Neuron (in vitro differentiated cells): ENCODE measurements around the gene GMNC.

ENCODE experiments used
- H2AFZ ChIP-seq: one replicate; pipeline ENCODE4 v1.6.1; 2013; ENCODE audit warnings: low read depth, mild to moderate bottlenecking, inconsistent platforms, low read length, moderate library complexity
- H3K27me3 ChIP-seq: one replicate; pipeline ENCODE4 v1.6.1; 2013; ENCODE audit warnings: low read length; ENCODE audit not compliant: insufficient read depth
- H3K36me3 ChIP-seq: one replicate; pipeline ENCODE4 v1.6.1; 2013; ENCODE audit warnings: low read length; ENCODE audit not compliant: insufficient read depth
- H3K4me1 ChIP-seq: one replicate; pipeline ENCODE4 v1.6.1; 2013; ENCODE audit warnings: low read length; ENCODE audit not compliant: insufficient read depth
- H3K4me3 ChIP-seq: 2 replicates; pipeline ENCODE4 v1.5.1; 2013; ENCODE audit warnings: mild to moderate bottlenecking, low read length, moderate library complexity
- H3K9me3 ChIP-seq: one replicate; pipeline ENCODE4 v1.6.1; 2013; ENCODE audit warnings: low read length

GMNC gene

DNA sequence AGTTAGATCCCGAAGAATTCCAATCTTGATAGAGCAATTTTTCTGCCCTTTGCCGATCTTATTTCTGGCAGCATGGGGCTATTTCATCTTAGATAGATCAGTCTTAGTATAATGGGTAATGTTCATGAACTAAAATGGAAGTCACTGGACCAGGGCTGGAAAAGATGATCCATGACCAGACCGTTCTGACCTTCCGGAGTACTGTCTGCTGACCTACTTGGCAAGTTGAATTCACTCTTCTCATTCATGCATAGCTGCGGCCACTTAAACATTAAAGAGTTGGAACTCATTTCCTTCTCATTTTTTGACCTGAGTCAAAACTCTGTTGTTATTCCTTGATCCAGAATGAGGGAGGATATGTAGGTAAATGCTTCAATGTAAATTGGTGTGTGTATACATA is 32.5 kb downstream of the GMNC start:
- Histone ChIP-seq H2AFZ (no peak overlapping the region), H3K27me3 (no peaks in the 10 kb centered on the region), H3K36me3 (no peaks in the 10 kb centered on the region), H3K9me3 (no peaks in the 10 kb centered on the region), H3K4me3 (no peak overlapping the region), H3K4me1 (no peaks in the 10 kb centered on the region)

DNA sequence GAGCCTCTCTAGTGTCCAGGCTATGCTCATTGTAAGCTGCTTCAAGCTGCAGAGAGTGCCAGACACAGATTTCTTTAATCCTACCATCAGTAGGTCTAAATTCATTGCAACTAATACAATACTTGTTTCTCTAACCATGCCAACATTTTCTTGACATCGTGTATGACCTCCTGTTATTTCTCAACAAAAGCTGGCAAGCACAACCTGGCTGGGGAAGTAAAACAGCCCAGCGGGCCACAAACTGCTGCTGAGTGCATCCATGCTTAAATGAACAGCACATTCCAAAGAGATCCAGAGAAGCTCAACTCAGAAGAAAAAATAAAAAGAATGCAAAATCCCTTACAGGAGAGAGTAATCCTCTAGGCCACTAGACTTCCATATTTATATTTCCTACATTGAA is 36.5 kb downstream of the GMNC start:
- Histone ChIP-seq H3K27me3 (no peaks in the 10 kb centered on the region), H3K4me1 (no peaks in the 10 kb centered on the region)

GRCh38 chr3:190825386-190826016 is 37.0 kb downstream of the GMNC start:
- no peaks in the 10 kb centered on the region for H3K9me3 ChIP-seq
- no peak overlapping the region for H3K4me3 ChIP-seq
- H3K36me3 ChIP-seq: no peaks in the 10 kb centered on the region
- H3K4me1 ChIP-seq: no peaks in the 10 kb centered on the region
- no peaks in the 10 kb centered on the region for H3K27me3 ChIP-seq
- H2AFZ ChIP-seq: no peak overlapping the region

More for the DNA sequence above, 36.5 kb downstream of the GMNC start:
- Histone ChIP-seq H3K9me3 (no peaks in the 10 kb centered on the region), H3K4me3 (no peak overlapping the region), H2AFZ (no peak overlapping the region), H3K36me3 (no peaks in the 10 kb centered on the region)

DNA sequence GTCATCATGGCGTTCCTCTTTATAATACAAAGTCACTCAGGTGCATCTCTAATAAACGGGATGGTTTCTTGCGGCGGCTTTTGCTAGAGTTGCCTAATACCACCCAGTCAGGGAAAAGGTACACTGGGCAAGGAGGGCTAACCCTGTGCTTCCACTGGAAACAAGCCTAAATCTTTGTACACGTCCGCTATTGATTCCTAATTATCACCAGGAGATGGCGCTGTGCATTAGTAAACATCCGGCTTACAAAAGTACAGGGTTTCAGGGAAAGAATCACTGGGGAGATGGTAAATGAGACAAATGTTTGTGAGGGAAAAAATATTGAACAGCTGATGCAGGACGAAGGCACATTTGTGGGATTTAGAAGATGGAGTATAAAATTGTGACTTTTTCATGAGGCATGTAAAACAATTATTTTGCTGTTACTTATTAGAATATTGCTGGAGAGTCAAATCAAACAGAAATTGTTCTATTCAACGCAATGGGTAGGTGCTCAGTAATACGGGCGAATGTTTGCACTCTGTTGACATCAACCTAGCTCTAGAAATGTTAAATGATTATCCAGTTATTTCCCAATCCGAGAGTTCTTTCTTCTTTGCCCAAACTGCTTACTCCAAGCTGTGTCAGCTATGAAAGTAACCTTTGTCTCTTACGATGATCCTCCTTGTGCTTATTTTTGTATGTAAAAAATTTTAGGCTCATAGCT is 50.6 kb downstream of the GMNC start:
- H2AFZ ChIP-seq: no peak overlapping the region
- no peaks in the 10 kb centered on the region for H3K27me3 ChIP-seq
- no peaks in the 10 kb centered on the region for H3K4me1 ChIP-seq
- H3K4me3 ChIP-seq: no peak overlapping the region
- H3K9me3 ChIP-seq: no peaks in the 10 kb centered on the region
- H3K36me3 ChIP-seq: no peaks in the 10 kb centered on the region

- Histone ChIP-seq H2AFZ (no peak overlapping the region), H3K9me3 (no peaks in the 10 kb centered on the region), H3K4me3 (no peak overlapping the region), H3K36me3 (no peaks in the 10 kb centered on the region), H3K27me3 (no peaks in the 10 kb centered on the region), H3K4me1 (no peaks in the 10 kb centered on the region)
These were observed 51.5 kb downstream of the GMNC start for GRCh38 chr3:190810957-190811356.

DNA sequence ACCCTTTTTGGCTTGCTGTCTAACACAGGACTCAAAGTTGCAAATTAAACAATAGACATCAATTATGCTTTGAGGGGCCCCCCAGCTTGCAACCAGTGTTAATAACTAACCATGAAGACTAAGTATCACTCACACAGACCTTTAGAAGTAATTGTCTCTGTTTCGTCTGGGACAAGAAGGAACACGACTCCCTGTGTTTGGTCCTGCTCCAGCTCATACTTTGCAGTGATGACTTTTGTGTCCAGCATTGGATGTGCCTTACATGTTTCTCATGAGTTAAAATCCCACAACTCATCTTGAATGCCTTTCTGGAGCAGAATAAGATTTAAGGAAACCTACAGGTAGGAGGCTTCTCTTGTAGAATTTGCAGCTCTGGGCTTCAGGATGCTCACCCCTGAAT is 53.1 kb downstream of the GMNC start:
- Histone ChIP-seq H3K9me3 (no peaks in the 10 kb centered on the region), H2AFZ (no peak overlapping the region), H3K4me1 (no peaks in the 10 kb centered on the region), H3K36me3 (no peaks in the 10 kb centered on the region), H3K4me3 (no peak overlapping the region), H3K27me3 (no peaks in the 10 kb centered on the region)

DNA sequence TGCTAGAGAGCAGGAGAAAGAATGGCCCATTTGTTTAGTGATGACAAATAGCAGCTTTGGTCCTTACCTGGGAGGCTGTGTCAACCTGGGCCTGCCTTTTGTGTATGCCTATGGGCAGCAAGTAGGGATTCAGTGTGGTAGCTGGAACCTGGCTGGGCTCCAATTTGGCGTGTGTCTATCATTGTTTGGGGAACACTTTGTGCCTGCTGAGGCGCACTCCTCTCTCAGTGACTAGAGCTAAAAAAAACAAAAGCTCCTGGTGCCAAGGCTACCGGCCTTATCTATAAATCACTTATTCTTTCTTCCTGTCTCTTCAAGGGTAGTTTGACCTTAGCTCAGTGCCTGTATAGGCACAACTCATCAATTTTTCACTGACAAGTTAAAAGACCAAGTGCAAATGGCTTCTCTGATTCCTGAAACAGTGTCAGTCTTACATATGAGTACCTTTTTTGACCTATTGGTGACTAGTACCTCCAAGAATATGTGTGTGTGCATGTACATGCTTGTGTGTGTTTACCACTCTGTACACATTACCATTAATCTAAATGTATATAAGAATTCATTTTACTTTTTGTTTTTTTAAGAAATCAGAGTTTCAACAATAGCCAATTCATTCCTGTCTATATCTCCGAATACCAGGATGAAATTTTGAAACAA is 54.6 kb downstream of the GMNC start:
- Histone ChIP-seq H3K27me3 (no peaks in the 10 kb centered on the region), H3K9me3 (no peaks in the 10 kb centered on the region), H2AFZ (no peak overlapping the region), H3K4me3 (no peak overlapping the region), H3K4me1 (no peaks in the 10 kb centered on the region), H3K36me3 (no peaks in the 10 kb centered on the region)
